Choroid plexus epithelial cell (primary cell): ENCODE measurements around the gene MVB12B.

Source experiments
- DNase-seq: peaks from one replicate; pipeline ENCODE4 v3.0.0-alpha.2; 2010; ENCODE audit warnings: low read depth
- H3K4me3 ChIP-seq: 2 replicates; pipeline ENCODE4 v1.5.1; 2011; ENCODE audit warnings: low read depth, mild to moderate bottlenecking, control low read depth, low read length, moderate library complexity
- TF ChIP-seq, protein P1 (sequence below): conservative IDR thresholded peaks from 2 replicates; pipeline ENCODE4 v1.5.1; 2011; ENCODE audit warnings: low read depth, mild to moderate bottlenecking, control low read depth, inconsistent platforms, low read length, moderate library complexity

The MVB12B gene

DNA sequence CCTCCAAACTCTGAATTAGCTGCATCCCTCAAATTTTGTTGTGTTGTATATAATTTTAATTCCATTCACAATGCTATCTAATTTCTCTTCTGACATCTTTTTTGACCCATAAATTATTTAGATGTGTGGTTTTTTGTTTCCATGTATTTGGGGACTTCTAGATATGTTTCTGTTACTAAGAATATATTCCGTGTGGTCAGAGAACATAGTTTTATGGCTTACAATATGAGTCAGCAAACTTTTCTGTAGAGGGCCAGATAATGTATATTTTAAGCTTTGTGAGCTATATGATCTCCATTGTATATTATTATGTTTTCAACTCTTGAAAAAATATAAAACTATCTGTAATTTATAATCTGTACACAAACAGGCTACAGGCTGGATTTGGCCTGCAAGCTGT, 33.4 kb downstream of the MVB12B start:
- no peak for DNase-seq
- TF ChIP-seq, protein P1, sequence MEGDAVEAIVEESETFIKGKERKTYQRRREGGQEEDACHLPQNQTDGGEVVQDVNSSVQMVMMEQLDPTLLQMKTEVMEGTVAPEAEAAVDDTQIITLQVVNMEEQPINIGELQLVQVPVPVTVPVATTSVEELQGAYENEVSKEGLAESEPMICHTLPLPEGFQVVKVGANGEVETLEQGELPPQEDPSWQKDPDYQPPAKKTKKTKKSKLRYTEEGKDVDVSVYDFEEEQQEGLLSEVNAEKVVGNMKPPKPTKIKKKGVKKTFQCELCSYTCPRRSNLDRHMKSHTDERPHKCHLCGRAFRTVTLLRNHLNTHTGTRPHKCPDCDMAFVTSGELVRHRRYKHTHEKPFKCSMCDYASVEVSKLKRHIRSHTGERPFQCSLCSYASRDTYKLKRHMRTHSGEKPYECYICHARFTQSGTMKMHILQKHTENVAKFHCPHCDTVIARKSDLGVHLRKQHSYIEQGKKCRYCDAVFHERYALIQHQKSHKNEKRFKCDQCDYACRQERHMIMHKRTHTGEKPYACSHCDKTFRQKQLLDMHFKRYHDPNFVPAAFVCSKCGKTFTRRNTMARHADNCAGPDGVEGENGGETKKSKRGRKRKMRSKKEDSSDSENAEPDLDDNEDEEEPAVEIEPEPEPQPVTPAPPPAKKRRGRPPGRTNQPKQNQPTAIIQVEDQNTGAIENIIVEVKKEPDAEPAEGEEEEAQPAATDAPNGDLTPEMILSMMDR, result no peak
- no peak overlapping the region for H3K4me3 ChIP-seq

DNA sequence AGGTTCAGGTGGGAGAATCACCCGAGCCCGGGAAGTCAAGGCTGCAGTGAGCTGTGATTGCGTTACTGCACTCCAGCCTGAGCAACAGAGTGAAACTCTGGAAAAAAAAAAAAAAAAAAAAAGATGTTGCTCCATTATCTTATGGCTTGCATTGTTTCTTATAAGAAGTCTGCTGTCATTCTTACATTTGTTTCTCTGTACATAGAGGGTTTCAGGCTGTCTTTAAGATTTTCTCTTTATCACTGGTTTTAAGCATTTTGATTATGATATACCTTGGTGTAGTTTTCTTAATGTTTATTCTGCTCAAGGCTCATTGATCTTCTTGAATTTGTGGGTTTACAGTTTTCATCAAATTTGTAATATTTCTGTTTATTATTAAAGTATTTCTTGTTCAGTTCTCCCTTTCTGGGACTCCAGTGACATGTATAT, 35.2 kb downstream of the MVB12B start:
- H3K4me3 ChIP-seq, result no peak overlapping the region
- TF ChIP-seq, protein P1, result no peak

DNA sequence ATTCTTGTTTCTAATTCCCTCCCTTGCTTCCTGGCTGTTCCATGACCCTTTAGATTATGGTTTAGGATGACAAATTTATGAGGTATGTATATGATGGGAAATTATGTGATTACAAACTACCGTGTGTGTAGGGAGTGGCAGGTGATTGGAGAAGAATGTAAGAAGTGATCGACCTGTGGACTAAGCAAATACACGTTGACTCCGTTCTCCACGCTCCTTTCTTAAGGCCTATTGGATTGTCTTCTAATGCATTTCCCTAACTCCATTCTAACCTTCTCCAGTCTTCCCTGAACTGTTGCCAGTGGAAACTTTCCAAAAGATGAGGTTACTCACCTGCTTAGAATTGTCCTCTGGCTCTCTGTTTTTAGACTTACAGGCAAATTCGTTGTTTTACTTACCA, 36.6 kb downstream of the MVB12B start:
- TF ChIP-seq, protein P1, result no peak
- H3K4me3 ChIP-seq, result no peak overlapping the region
- no peak for DNase-seq

More for the DNA sequence above, 35.2 kb downstream of the MVB12B start:
- no peak for DNase-seq

DNA sequence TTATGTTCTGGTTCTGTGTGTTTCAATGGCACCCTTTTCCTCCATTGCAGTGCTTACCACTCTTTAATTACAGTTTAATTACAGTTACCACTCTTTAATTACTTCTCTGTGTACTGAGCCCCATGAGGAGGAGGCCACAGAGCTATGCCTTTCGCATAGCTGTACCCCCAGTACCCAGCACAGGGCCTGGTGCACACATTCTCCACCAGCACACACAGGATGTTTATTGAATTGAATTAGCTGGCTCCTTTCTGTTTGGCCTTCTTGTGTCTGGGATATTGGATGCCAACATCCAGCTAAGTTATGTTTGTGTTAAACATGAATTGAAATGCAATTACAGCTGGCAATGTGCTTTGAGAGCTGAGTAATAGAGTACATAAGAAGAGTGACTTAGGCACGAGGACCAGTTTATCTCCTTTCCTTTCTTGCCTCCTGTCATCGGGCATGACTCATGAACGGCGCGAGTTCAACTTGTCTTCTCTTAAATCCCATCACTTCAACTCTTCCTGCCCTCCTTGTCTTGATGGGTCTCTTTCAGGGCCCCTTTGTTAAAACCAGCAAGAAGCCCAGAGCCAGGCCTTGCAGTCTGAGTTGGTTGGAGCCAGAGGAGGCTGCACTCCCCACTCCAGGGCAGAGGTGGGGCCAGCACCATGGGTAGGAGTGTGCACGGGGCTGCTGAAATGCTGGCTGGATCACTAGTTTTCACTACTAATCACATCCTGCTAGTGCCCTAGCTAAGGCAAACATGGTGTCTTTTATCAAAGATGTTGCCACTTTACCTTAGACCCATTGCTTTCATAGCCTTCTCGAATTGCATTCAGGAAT, 37.4 kb downstream of the MVB12B start:
- TF ChIP-seq, protein P1, result no peak
- no peak for DNase-seq
- H3K4me3 ChIP-seq, result no peak overlapping the region

DNA sequence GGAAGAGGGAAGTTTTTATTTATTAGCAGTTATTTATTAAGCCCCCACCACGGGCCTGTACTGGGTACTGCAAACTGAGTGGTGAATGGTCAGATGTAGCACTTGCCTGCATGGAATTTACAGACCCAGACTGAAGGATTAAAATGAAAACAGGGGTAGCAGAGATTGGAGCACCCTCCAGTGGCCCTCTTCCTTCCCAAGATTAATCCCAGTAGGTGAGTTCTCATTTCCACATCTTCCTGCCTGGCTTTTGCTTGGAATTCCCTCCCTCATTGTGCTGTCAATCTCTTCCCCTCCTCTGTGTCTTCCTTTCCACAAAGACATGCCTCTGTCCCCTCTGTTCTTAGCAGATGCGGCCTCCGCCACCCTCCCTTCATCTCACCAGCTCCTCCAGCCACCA, 39.2 kb downstream of the MVB12B start:
- TF ChIP-seq, protein P1, result no peak
- DNase-seq, result no peak
- H3K4me3 ChIP-seq, result no peak overlapping the region

DNA sequence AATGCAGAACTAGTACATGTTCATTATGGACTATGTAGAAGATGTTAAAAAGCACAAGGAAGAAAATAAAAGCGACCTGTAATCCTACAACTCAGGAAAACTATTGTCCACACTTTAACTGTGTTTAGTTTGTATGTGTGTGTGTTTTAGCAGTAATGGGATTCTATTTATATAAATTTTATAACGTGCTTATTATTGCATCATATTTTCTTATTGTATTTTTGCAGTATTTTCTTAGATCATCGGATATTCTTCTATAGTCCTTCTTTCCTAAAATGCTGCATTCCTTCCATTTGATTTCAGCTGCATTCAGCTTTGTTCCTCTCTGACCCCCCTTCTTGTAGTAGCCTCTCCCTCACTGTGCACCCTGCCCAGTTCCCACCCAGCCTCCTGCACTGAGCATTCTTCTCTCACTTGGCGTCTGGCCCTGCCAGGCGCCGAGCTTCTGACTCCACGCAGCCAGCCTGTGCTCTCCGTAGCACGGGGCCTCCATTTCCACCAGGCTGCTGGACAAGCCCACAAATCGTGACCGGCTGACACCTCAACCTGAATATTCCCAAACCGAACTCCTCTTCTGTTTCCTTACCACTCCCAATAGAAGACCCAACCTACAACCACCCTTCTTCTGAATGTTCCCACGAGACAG, 39.9 kb downstream of the MVB12B start:
- DNase-seq, result no peak
- TF ChIP-seq, protein P1, result no peak

More for the DNA sequence above, 39.9 kb downstream of the MVB12B start:
- no peak overlapping the region for H3K4me3 ChIP-seq
